ENCODE results near the gene ADGRF1. TPM values are rescaled to one million over a fixed set of nuclear protein-coding genes. Genes with fewer than 3 reads are reported as not detected.
"Not testable (repeated sequence)": the region's sequence is repeated elsewhere in the genome, so short reads cannot be mapped to it uniquely, and the experiment has no call there.

Gene ADGRF1
- polyA plus RNA-seq, 5 donors, result 0.07 to 0.54 (median 0.22) TPM

DNA sequence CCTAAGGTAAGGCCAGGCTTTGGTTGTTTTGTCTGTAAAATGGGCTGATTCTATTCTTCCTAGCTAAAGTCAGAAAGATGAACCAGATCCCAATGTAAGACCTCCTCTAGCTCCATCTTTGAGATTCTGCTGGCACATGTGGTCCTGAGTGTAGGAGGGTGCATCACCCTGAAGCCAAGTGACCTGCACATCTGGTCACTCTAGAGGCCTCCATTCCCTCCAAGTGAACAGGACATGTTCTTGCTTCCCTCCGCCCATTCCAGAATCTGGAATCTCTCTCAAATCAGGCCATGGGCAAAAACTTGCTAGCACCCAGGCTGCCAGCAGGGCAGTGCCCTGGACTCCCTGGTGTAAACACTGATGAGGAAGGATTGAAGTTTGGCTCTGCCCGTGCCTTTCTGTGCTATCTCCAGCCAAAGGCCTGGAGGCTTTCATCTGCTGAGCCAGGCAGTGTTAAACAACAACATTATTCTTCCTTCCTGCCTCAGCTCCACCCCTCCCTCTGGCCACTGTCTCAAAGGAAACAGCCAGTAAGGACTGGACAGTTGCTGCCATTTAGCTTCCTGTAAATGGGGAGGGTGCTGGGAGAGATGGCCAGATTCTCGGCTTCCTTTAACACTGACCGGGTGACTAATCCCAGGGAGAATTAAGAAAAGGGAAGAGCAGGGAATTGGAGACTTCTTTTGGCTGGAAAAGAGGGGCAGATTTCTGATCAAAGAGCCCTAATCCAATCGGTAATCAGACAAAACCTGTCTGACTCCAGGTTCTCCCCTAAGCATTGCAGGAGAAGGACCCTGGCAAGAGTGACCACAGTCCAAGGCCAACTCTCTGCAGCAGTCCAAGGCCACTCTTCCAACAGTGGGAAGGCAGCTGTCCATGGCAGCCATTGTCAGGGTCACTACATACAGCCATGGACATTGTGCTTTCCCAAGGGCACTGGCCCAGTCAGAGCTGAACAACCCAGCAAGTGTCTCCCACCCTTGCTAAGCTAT is 19.5 kb upstream of the ADGRF1 start:
- no peak for DNase-seq

DNA sequence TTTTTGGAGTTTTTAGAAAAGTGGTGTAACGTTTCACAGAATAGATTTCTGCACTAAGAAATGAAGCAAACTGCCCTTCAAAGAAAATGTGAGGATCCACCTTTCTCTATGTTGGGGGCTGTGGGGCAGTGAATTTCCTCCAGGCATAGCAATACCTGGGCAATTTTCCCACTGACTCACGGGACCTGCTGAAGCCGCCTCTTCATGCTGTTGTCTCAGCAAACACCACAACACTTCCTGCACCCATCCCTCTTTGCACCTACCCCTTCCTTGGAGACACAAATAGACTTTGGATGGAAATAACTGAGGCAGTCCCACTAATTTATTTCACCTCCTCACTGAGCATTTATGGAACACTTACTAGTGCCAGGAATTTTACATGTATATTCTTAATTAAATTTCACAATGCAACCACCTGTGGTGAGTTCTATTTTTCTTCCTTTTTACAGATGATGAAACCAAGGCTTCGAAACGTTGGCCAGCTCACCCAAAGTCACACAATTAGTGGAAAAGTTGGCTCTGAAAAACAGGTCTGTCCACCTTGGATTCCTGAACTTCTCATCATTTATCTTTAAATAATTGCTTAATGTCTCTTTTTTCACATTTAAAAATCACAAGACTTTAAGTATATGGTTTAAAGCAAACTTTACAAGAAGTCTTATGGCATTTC is 17.2 kb upstream of the ADGRF1 start:
- DNase-seq, result no peak

DNA sequence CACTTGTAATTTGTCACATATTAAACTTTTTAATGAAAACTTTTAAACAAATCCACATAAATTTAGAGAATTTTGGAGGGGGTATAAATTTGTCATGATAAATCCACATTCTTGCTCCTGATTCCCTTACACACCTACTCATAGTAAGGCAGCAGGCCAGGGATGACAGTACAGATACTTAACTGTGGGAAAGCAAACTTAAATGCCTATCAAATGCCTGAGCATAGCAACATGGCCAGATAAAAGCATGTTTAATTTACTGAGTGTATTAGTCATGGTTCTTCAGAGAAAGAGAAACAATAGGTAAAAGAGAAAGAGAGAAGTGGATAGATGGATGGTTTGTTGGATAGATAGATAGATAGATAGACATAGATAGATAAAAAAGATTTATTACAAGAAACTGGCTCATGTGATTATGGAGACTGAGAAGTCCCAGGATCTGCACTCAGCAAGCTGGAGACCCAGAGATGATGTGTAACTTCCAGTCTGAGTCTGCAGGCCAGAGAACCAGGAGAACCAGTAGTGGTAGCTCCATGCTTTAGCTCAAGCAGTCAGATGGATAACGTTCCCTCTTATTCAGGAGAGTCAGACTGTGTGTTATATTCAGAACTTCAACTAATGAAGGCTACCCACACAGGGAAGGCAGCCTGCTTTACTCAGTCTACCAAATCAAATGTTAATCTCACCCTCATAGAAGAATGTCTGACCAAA is 15.9 kb upstream of the ADGRF1 start:
- no peak for DNase-seq

DNA sequence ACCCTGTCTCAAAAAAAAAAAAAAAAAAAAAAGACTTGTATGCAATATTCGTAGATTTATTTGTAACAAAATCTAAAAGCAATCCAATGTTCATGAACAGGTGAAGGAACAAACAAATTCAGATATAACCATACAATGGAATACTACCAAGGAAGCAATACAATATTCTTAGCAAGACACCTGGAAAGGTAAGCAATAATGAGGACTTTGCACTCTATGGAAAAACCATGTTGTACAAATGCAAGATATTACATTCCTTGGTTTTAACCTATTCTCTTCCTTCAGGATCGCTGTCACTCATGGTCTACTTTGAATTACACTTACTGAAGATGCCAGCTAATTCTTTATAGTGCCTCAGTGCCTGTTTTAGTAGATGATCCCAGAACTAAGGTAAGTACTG is 14.7 kb upstream of the ADGRF1 start:
- no peak for DNase-seq

DNA sequence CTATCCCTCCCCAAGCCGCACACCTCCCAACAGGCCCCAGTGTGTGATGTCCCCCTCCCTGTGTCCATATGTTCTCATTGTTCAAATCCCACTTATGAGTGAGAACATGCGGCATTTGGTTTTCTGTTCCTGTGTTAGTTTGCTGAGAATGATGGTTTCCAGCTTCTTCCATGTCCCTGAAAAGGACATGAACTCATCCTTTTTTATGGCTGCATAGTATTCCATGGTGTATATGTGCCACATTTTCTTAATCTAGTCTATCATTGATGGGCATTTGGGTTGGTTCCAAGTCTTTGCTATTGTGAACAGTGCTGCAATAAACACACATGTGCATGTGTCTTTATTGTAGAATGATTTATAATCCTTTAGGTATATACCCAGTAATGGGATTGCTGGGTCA is 12.2 kb upstream of the ADGRF1 start:
- DNase-seq, result not testable (repeated sequence)

DNA sequence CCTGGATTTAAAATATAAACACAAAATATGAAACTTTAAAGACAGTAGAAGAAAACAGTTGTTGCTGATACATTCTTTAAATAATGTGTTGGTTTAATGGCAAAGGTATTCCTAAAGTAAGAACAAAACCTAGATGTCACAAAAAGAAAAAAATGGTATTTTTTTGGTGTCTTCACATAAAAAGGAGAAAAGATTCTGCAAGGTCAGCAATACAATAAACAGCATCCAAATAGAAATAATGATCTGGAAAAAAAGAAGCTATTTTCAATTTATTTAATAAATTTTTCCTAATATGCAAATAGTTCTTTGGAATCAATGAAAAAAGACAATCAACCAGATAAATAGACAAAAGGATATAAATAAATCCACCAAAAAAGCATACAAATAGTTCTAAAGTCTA is 6.5 kb upstream of the ADGRF1 start:
- no peak for DNase-seq

DNA sequence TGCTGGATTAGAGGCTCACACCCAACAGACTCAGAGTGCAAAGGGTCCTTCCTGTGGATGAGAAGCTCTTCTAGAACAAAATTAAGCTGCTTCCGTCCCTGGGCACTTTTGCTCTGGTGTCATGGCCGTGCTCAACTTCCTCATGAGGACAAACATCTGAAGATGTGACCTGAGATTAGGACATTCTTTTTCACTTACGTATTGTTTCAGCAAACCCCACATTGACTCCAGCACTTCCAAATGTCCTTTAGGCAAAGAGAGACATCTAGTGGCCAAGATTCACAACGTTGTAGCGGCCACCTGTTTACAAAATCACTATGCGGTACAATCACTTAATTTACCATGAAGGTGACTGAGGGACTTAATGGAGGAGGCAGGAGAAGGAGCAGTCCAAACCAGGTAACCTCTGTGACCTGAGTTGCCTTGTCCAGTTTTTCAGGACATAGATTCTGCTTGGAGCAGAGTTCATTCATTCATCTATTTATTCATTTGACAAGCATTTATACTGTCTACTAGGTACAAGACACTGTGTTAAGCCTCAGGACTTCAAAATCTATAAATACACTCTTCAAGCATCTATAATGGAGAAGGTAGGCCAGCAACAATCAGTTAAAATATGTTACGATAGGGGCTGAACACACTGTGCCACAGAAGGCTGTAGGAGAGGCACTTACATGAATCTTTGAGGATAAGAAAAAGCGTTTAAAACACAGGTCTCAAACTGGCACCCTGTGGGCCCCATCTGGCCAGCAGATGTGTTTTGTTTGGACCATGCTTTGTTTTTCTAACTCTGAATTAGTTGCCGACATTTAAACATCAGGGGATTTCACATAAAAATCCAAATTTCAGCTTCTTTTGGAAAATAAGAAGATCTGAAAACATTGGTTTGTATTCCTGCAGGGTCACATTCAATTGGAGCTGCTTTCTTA is 5.6 kb upstream of the ADGRF1 start:
- DNase-seq, result peak; percentile 61 to 66

DNA sequence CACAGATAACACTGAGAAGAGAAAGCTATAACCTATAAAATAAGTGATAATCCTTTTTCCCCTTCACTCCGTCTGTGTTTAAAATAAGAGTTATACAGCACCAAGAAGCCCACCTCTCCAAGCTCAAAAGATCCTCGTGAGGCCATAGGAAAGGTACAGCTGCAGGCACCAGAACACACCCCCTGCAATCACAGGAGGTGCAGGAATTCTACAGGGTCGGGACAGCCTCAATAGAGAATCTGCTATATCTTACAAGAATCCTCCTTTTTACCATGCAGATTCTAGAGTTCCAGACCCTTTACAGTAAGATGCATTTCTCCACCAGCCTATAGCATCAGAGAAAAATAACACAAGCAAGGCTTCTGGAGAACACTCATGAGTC is 5.0 kb upstream of the ADGRF1 start:
- no peak for DNase-seq

DNA sequence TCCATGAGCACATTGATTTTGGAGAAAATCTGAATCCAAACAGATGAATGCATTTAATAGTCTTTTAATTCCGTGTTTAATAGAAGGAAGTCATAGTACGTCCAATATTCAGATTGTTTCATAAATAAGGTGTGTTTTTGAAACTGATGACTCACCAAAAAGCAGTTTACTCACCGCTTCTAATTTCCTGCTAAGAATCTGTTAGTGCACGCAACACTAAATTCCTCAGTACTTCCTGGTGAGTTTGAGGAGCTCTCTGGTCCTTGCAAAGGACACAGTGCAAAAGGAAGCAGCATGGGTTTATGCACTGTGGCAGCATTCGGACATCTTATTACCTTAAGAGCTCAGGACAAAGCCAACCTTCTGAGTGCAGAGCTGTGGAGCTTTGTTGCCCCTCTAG is 2.3 kb upstream of the ADGRF1 start:
- no peak for DNase-seq

DNA sequence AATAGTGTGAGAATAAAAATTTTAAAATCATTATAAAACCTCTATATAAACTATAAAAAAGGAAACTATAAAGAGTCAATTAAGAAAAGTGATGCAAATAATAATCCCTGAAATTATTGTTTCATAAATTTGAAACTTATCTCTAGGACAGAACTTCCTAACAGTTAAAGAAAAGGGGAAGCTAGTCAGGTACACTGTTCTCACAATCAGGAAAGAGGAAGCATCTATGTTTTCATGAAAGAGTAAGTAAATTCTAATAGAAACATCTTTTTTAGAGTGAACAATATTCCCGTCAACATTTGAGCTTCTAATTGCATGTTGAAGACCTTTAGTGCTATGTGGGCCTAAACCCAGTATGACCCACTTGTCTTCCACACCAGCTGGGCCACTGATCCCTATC is 1.2 kb upstream of the ADGRF1 start:
- DNase-seq, result no peak

DNA sequence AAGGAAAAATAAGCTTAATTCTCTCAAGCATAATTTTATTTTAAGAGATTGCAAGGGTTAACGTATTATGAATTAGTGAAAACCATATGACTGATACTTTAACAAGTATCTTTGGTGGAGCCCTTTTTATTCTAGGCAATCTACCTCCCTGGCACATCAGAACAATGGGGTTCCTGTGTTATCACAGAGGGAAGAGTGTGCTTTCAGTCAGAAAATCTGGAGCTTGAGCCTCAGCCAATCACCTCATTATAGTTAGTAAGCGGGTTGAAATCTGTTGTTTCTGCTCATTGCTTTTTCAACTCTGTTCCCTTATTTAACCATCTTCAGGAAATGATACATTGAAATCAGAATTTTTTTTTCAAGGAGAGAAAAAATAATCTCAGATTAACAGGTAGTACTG is 391 bp downstream of the ADGRF1 start:
- no peak for DNase-seq

DNA sequence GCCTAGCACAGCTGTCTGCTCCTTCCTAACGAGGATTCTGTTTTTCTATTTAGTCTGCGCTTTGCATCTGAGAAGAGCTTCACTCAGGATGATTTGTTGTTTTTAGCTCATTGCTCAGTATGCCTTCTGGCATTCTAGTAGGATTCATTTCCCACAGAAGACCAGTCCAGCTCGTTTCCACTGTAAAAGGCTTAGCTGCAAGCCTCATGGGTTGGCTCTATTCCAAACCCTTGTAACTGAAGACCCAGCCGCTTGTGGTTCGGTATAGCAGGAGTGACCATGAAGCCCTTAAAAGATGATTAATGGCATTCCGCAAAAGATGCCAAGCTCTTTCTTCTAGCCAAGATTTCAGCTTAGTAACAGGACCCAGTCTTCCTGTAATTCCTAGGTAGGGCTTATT is 7.2 kb downstream of the ADGRF1 start:
- peak; percentile 55 to 63 for DNase-seq

DNA sequence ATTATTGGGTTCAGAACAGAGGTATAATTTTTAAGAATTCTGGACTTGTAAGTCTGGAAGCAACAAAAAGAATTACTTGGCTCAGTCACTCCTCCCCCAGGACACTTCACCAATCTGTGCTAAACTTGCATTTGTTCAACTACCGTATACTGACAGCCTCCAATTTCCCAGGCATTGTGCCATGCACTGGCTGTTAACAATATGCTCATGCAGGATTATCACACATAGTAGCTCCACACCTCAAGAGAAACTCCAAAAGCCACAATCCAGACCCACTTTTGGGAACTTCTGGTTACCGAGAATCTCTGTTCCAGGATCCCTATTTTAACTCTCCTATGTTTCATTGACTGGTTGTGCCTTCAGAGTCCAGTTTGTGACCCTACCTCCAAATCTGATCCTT is 7.7 kb downstream of the ADGRF1 start:
- no peak for DNase-seq

DNA sequence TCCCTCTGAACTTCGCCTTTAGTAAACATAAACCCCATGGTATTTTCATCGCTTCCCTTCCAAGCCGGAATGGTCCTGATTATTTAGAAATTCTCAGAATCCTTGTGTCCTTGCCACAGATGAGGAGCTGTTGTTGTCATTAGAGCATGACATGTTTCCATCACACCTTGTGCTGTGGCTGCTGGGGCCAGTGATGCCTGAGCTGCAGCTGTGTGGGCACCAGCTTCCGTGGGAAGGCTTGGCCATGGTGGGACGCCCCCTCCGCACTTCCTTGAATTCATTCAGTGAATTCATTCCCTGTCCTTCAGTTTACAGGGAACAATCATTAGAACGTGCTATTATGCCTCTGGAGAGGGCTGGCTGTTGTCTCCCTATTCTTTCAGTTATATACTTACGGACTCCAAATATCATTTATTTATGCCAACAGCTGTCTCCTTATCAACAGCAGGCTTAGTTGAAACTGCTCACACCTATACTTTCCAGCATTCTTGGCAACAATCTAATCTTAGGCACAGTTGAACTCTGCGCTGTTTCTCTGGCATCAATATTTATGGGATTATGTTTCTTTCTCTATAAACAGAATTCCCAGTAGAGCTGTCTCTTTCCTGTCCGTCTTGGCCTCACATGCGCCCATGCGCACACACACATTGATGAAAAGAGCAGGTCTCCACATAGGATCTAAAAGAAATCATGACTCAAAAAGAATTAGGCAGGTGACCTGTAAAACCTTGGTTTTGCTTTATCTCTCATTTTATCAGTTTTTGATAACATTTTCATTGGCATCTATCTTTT is 9.0 kb downstream of the ADGRF1 start:
- no peak for DNase-seq

DNA sequence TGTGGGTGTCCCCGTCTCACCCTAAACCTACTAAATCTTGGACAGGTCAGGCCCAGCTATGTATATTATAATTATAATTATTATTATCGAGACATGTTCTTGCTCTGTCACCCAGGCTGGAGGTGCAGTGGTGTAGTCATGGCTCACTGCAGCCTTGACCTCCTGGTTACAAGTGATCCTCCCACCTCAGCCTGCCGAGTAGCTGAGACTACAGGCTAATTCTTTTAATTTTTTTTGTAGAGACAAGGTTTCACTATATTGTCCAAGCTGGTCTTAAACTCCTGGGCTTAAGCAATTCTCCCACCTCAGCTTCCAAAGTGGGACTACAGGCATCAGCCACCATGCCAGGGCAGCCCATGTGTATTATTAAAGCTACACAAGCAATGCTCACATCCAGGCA is 10.5 kb downstream of the ADGRF1 start:
- no peak for DNase-seq

DNA sequence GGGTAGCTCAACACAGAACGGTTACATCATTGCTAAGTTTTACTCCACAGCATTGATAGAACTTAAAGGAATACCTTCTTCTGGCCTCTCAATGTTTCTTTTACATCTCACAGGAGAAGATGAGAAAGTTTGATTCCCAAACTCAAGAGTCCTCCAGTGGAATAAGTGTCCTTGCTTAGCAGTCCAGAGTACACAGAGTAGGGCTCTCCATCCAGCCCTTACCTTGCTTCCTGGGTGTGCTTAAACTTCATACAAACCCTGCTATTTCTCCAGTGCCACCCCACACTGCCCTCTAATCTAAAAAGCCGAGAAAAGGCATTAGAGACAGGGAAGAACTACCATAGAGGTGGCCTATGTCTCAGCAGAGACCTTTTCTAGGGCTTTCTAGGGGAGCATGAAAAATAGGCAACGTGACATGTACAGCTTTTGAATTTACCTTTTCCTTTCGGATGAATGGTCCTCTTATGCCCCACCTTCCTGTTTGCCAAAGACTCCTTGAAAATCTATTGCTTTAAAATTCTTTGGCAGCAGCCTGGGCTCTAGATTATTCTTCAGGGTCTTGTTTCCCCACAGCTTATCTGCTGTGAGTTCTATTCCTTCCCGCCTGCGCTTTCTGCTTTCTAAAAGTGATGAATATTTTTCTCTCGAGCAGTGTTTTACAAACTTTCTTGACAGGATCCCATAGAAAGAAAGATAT is 12.1 kb downstream of the ADGRF1 start:
- no peak for DNase-seq

DNA sequence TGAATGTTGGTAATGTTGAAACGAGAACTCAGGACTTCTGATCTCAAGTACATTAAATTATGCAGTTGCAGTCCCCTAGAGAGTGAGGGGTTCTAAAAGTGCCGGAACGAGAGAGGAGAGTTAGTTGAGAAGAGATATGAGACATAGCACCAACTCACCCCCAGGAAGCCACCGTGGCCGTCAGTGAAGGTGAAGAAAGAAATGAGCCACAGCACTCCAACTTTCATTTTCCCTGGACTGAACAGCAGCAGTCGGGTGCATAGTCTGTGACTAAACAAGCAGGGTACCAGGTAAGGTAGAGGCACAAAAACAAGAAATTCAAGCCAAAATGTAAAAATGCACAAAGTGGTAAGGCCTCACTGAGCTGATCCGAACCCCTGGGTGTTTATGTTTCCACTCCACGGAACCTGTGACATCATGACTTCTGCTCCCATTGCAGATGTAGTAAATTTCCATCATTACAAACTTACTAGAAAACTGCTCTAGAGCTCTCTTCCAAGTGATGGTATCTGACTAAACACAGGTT is 13.2 kb downstream of the ADGRF1 start:
- DNase-seq, result no peak

DNA sequence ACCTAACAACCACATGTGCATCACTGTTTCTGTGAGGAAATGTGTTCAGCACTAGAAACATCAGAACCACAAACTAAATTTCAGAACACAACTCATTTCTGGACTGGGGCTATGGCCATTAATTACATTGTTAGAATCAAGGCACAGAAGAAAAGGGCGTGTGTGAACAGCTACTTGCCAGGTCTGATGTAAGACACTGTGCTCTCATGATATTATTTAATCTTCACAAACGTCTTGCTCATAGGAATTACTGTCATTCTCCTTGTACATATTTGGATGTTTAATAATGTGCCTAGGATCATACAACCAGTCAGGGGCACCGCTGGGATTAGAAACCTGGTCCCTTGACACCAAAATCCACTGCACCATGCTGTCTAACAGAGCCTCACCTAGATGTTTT is 14.8 kb downstream of the ADGRF1 start:
- no peak for DNase-seq

DNA sequence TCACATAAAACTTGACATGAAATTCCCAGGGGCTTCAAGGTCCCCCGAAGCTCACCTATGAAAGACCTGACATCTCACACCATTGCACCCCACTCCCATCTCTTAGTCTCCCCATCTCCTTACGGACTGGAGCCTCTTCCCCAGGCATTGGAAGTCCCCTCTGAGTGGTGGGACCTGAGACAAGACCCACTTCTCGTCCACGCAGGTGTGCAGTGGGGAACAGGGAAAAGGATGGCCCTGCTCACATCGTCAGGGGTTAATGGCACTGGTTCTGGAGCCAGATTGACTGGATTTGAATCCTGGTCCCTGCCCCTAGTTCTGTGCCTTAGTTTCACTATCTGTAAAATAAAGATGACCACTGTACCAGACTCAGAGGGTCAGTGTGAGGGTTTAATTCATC is 15.5 kb downstream of the ADGRF1 start:
- DNase-seq, result no peak

DNA sequence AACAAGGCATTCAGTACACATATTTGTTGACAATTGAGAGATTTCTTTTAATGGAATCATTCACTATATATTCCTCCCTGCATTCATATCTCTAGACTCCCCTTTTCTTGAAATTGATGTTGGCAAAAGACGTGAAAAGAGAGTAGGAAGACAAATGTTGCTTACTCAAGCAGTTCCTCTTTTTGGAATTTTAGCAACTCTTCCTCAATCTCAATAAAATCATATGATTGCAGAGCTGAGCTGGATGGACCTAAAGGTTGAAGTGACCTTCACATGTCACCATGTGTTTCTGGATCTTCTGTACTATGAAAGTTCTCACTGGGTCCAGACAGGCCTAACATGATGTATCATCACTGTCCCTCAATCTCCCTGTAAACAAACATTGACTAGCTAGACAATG is 18.6 kb downstream of the ADGRF1 start:
- no peak for DNase-seq

Measured in right lung (tissue), 5 donors.